Body of pancreas (tissue), 4 donors: ENCODE measurements around the gene DOCK4.

Experiments used
- CTCF ChIP-seq, 7 experiments: fragments of 450-650 bp in 4 of 7; fragments of 200-600 bp in 3 of 7; sonication (generic) in 3 of 7; IDR thresholded peaks; one replicate each; pipeline ENCODE4 v1.5.1; 2016 to 2019; ENCODE audit warnings: antibody characterized with exemption in 7 of 7
- POLR2A ChIP-seq, 3 donors: fragments of 450-650 bp; IDR thresholded peaks; one replicate each; pipeline ENCODE4 v1.6.1; 2016; ENCODE audit warnings: antibody characterized with exemption in 3 of 3, mild to moderate bottlenecking in 2 of 3

- no peak for TF ChIP-seq CTCF (IDR thresholded peaks at IDR 0.05)
- TF ChIP-seq POLR2A (IDR thresholded peaks at IDR 0.05), result no peak
Measured at GRCh38 chr7:111871283-111871682, 334.9 kb downstream of the DOCK4 start.
